ENCODE results near the gene ABR.

GRCh38 chr17:1024076-1024475, 155.7 kb downstream of the ABR start:
- TF ChIP-seq, protein P1, sequence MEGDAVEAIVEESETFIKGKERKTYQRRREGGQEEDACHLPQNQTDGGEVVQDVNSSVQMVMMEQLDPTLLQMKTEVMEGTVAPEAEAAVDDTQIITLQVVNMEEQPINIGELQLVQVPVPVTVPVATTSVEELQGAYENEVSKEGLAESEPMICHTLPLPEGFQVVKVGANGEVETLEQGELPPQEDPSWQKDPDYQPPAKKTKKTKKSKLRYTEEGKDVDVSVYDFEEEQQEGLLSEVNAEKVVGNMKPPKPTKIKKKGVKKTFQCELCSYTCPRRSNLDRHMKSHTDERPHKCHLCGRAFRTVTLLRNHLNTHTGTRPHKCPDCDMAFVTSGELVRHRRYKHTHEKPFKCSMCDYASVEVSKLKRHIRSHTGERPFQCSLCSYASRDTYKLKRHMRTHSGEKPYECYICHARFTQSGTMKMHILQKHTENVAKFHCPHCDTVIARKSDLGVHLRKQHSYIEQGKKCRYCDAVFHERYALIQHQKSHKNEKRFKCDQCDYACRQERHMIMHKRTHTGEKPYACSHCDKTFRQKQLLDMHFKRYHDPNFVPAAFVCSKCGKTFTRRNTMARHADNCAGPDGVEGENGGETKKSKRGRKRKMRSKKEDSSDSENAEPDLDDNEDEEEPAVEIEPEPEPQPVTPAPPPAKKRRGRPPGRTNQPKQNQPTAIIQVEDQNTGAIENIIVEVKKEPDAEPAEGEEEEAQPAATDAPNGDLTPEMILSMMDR (IDR thresholded peaks at IDR 0.05; ENCODE audit: insufficient read depth, low read depth, low read length) = no peak
- no peak for TF ChIP-seq EZH2 (IDR thresholded peaks at IDR 0.05; ENCODE audit: insufficient read depth, low read length)

All from astrocyte (in vitro differentiated cells and primary cell).